ENCODE results near the gene XPO6.

XPO6 gene

DNA sequence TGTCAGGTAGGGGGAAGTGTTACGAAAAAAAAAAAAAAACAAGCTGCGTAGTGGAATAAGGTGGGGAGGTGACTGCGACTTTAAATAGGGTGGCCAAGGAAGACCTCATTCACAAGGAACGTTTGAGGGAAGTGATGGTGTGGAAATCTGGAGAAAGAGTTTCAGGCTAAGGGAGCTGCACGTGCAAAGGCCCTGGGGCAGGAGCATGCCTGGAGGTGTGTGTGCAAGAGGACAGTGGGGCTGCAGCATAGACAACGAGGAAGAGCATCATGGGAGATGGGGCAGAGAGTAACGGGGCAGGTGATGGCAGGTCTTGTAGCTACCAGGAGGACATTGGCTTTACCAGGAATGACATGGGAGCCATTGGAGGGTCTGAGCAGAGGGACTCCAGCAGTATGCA lies 160.3 kb downstream of the XPO6 start:
- TF ChIP-seq, protein P1, sequence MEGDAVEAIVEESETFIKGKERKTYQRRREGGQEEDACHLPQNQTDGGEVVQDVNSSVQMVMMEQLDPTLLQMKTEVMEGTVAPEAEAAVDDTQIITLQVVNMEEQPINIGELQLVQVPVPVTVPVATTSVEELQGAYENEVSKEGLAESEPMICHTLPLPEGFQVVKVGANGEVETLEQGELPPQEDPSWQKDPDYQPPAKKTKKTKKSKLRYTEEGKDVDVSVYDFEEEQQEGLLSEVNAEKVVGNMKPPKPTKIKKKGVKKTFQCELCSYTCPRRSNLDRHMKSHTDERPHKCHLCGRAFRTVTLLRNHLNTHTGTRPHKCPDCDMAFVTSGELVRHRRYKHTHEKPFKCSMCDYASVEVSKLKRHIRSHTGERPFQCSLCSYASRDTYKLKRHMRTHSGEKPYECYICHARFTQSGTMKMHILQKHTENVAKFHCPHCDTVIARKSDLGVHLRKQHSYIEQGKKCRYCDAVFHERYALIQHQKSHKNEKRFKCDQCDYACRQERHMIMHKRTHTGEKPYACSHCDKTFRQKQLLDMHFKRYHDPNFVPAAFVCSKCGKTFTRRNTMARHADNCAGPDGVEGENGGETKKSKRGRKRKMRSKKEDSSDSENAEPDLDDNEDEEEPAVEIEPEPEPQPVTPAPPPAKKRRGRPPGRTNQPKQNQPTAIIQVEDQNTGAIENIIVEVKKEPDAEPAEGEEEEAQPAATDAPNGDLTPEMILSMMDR (IDR thresholded peaks at IDR 0.05; ENCODE audit: low read depth, low read length) = no peak
- H3K4me3 ChIP-seq (ENCODE audit: low read depth, low read length) = no peak overlapping the region

Measured in WI38 (cell line).